Duodenal mucosa (tissue), 2 donors: ENCODE results near the gene RUNX3.

Source experiments
- H3K27ac ChIP-seq: one replicate; pipeline ENCODE4 v1.7.0; 2013; ENCODE audit warnings: low read depth, low read length
- H3K27me3 ChIP-seq, 2 donors: one replicate each; pipeline ENCODE4 v1.7.0; 2013; ENCODE audit warnings: low read length in 2 of 2, control low read depth in 1 of 2; ENCODE audit not compliant: insufficient read depth in 2 of 2, control insufficient read depth in 1 of 2
- H3K36me3 ChIP-seq, 2 donors: one replicate each; pipeline ENCODE4 v1.7.0; 2013; ENCODE audit warnings: low read length in 2 of 2, control low read depth in 1 of 2; ENCODE audit not compliant: insufficient read depth in 2 of 2, control insufficient read depth in 1 of 2
- H3K4me1 ChIP-seq, 2 donors: one replicate each; pipeline ENCODE4 v1.7.0; 2013; ENCODE audit warnings: low read length in 2 of 2, control low read depth in 1 of 2; ENCODE audit not compliant: insufficient read depth in 2 of 2, control insufficient read depth in 1 of 2
- H3K4me3 ChIP-seq, 2 donors: one replicate each; pipeline ENCODE4 v1.7.0; 2013; ENCODE audit warnings: low read length in 2 of 2, low read depth in 1 of 2
- H3K9ac ChIP-seq, 2 donors: one replicate each; pipeline ENCODE4 v1.7.0; 2013; ENCODE audit warnings: low read length in 2 of 2, low read depth in 1 of 2
- H3K9me3 ChIP-seq, 2 donors: one replicate each; pipeline ENCODE4 v1.7.0; 2013; ENCODE audit warnings: low read length in 2 of 2, control low read depth in 1 of 2; ENCODE audit not compliant: control insufficient read depth in 1 of 2

RUNX3 gene

GRCh38 chr1:24914226-24915069, 15.6 kb downstream of the RUNX3 start:
- Histone ChIP-seq H3K9me3 (no peaks in the 10 kb centered on the region), H3K36me3 (peaks cover 4% of the 10 kb centered on the region in 2 donors), H3K27ac (peak overlapping the region; percentile 65), H3K9ac (peak overlapping the region; percentile 25 to 49), H3K4me3 (no peak overlapping the region), H3K4me1 (peaks cover 22 to 27% of the 10 kb centered on the region in 2 donors), H3K27me3 (no peaks in the 10 kb centered on the region)

- Histone ChIP-seq H3K36me3 (peaks cover 2 to 4% of the 10 kb centered on the region in 2 donors), H3K4me3 (no peak overlapping the region), H3K9me3 (no peaks in the 10 kb centered on the region), H3K4me1 (peaks cover 22 to 27% of the 10 kb centered on the region in 2 donors), H3K27ac (no peak overlapping the region), H3K9ac (peak overlapping the region; percentile 25 to 49), H3K27me3 (no peaks in the 10 kb centered on the region)
These were observed 16.4 kb downstream of the RUNX3 start for GRCh38 chr1:24913616-24914225.

GRCh38 chr1:24913274-24913604, 16.8 kb downstream of the RUNX3 start:
- peak overlapping the region in 1 of 2 donors; percentile 6 for H3K9ac ChIP-seq
- H3K4me3 ChIP-seq: no peak overlapping the region
- H3K36me3 ChIP-seq: peaks cover 0 to 2% of the 10 kb centered on the region in 2 donors
- no peaks in the 10 kb centered on the region for H3K9me3 ChIP-seq
- peaks cover 22 to 27% of the 10 kb centered on the region in 2 donors for H3K4me1 ChIP-seq
- H3K27ac ChIP-seq: no peak overlapping the region
- H3K27me3 ChIP-seq: no peaks in the 10 kb centered on the region

DNA sequence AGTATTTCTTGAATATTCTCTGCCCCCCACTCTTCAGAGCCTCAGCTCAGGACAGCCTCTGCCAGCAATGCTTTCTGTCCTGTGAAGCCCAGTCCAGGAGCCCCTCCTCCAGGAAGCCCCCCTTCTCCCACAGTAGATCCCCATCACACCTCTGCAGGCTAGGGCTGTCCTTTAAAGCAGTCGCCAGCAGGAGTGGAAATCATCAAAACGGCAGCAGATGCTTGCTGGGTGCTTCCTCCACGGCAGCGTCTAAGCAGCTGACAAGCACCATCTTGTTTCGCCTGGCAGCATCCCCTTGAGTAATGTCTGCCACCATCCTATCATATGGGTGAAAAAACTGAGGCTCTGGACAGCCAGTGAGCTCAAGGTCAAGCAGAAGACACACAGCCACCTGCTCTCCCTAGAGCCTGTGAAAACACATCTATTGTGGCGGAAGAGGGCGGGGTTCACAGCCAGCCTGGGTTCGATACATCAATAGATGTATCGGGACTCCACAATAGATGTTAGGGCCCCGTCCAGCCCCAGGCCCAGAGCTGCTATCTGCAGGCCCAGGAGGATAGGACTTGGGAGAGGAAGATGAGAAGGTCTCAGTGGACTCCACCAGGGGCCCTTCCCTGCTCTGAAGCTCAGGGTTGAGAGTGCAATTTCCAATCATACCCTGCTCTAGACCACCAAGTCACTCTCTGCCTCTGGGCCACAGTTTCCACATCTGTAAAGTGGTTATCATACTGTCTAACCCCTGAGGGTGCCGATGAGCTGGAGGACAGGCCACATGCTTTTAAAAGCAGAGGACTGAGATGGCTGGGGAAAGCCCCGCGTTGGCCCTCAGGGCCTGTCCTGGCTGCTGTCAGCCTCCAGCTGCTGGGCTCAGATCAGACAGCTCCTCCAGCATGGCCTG, 17.5 kb downstream of the RUNX3 start:
- Histone ChIP-seq H3K36me3 (no peaks in the 10 kb centered on the region), H3K27ac (no peak overlapping the region), H3K9me3 (no peaks in the 10 kb centered on the region), H3K9ac (peak overlapping the region in 1 of 2 donors; percentile 6), H3K4me1 (peaks cover 22 to 27% of the 10 kb centered on the region in 2 donors), H3K4me3 (no peak overlapping the region), H3K27me3 (no peaks in the 10 kb centered on the region)

DNA sequence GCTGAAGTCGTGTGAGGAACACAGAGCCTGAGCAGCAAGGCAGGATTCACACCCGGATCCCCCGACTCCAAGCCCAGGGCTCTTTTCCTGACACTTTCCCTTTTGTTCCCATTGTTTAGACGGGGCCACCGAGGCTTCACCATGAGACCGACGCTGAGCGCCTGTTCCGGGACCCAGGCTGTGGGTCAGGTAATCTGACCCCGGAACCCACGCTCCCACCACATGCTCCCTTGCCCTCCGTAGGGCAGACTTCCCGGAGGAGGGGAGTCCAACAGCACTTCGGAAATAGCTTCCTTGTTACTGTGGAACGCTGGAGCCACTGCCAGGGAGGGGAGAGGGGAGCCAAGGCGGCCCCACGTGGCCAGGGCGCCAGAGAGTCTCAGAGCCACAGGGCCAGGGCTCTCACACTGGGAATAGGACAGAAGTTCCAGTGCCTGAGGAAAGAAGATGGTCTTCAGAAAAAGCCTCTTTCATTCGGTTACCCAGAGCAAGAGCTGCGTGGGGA, 18.4 kb downstream of the RUNX3 start:
- H3K27me3 ChIP-seq: no peaks in the 10 kb centered on the region
- peaks cover 22 to 27% of the 10 kb centered on the region in 2 donors for H3K4me1 ChIP-seq
- no peak overlapping the region for H3K27ac ChIP-seq
- no peaks in the 10 kb centered on the region for H3K9me3 ChIP-seq
- no peak overlapping the region for H3K9ac ChIP-seq
- no peak overlapping the region for H3K4me3 ChIP-seq
- H3K36me3 ChIP-seq: peaks cover 0 to 5% of the 10 kb centered on the region in 2 donors

- Histone ChIP-seq H3K27ac (peak overlapping the region; percentile 75), H3K27me3 (no peaks in the 10 kb centered on the region), H3K9ac (peak overlapping the region; percentile 50 to 51), H3K4me1 (peaks cover 22 to 27% of the 10 kb centered on the region in 2 donors), H3K4me3 (no peak overlapping the region), H3K36me3 (peaks cover 0 to 10% of the 10 kb centered on the region in 2 donors), H3K9me3 (no peaks in the 10 kb centered on the region)
These were observed 19.1 kb downstream of the RUNX3 start for GRCh38 chr1:24910751-24911650.

- Histone ChIP-seq H3K36me3 (peaks cover 0 to 15% of the 10 kb centered on the region in 2 donors), H3K9me3 (no peaks in the 10 kb centered on the region), H3K4me1 (peaks cover 22 to 27% of the 10 kb centered on the region in 2 donors), H3K27ac (peak overlapping the region; percentile 75), H3K27me3 (no peaks in the 10 kb centered on the region), H3K9ac (peak overlapping the region; percentile 50 to 51), H3K4me3 (no peak overlapping the region)
These were observed 19.9 kb downstream of the RUNX3 start for GRCh38 chr1:24910210-24910609.

GRCh38 chr1:24909388-24909898, 20.6 kb downstream of the RUNX3 start:
- Histone ChIP-seq H3K36me3 (peaks cover 0 to 17% of the 10 kb centered on the region in 2 donors), H3K9ac (no peak overlapping the region), H3K27me3 (no peaks in the 10 kb centered on the region), H3K4me3 (no peak overlapping the region), H3K9me3 (no peaks in the 10 kb centered on the region), H3K27ac (no peak overlapping the region), H3K4me1 (peaks cover 16 to 22% of the 10 kb centered on the region in 2 donors)
